A549 (cell line): ENCODE measurements around the gene IL2RA. TPM values are rescaled to one million over a fixed set of nuclear protein-coding genes. Genes with fewer than 3 reads are reported as not detected.
"Not testable (repeated sequence)": the region's sequence is repeated elsewhere in the genome, so short reads cannot be mapped to it uniquely, and the experiment has no call there.

ENCODE experiments used
- ATAC-seq, 2 experiments: fragments of 200-7000 bp in 1 of 2; fragments of >200 bp in 1 of 2; cut with Nextera tagmentation in 1 of 2; cut with Tn5 transposase in 1 of 2; 3 replicates each; pipeline versions ENCODE4 v1.8.0 to v1.9.1; 2018 to 2020; ENCODE audit warnings: mild to moderate bottlenecking in 1 of 2, moderate library complexity in 1 of 2
- CTCF ChIA-PET: fragments of 300-600 bp; sonication (Branson Sonifier 250); formaldehyde crosslinking; extraction: SDS; loops from one replicate; lab custom pipeline; 2021; ENCODE audit warnings: antibody characterized with exemption, inconsistent platforms; lab: Yijun Ruan, JAX
- POLR2A ChIA-PET: fragments of 350-600 bp; formaldehyde crosslinking; extraction: SDS; loops from one replicate; lab custom pipeline; 2021; ENCODE audit warnings: antibody characterized with exemption, inconsistent platforms; lab: Yijun Ruan, JAX
- DNase-seq, 2 experiments: peaks; one replicate each; pipeline versions ENCODE4 v3.0.0 to v3.0.0-alpha.2; 2011 to 2016; ENCODE audit warnings: low read depth in 1 of 2, low spot score in 1 of 2
- FAIRE-seq: peaks from 2 replicates; lab custom pipeline; 2011; peaks lifted over from hg19 to GRCh38; lab: Jason Lieb, UNC
- H3K27ac ChIP-seq, 2 experiments: fragments of >200 bp; sonication (Bioruptor Twin); formaldehyde crosslinking; 3 replicates each; pipeline ENCODE4 v1.5.1; 2016 to 2017
- H3K4me1 ChIP-seq: fragments of >200 bp; sonication (Bioruptor Twin); formaldehyde crosslinking; 3 replicates; pipeline ENCODE4 v1.6.1; 2016
- H3K4me2 ChIP-seq: fragments of >200 bp; sonication (Bioruptor Twin); formaldehyde crosslinking; 3 replicates; pipeline ENCODE4 v1.6.1; 2016
- H3K4me3 ChIP-seq: fragments of >200 bp; sonication (Bioruptor Twin); formaldehyde crosslinking; 3 replicates; pipeline ENCODE4 v1.5.1; 2016
- H3K9me3 ChIP-seq: fragments of >200 bp; sonication (Bioruptor Twin); formaldehyde crosslinking; 3 replicates; pipeline ENCODE4 v1.6.1; 2016
- CTCF ChIP-seq: fragments of >200 bp; sonication (Bioruptor Twin); formaldehyde crosslinking; IDR thresholded peaks from 3 replicates; pipeline ENCODE4 v1.5.1; 2016
- EHF ChIP-seq: fragments of 250-450 bp; sonication (Bioruptor Pico); IDR thresholded peaks from 2 replicates; pipeline ENCODE4 v1.5.0; 2020; ENCODE audit warnings: mild to moderate bottlenecking
- EHMT2 ChIP-seq: fragments of 200-600 bp; sonication (generic); IDR thresholded peaks from 2 replicates; pipeline ENCODE4 v1.6.1; 2016; ENCODE audit warnings: antibody characterized with exemption, low read depth, mild to moderate bottlenecking, moderate library complexity
- ESRRA ChIP-seq: fragments of 150-350 bp; IDR thresholded peaks from 2 replicates; pipeline ENCODE4 v1.6.1; 2014; ENCODE audit warnings: mild to moderate bottlenecking, low read length, borderline replicate concordance
- HEYL ChIP-seq: fragments of 250-450 bp; sonication (Bioruptor Pico); IDR thresholded peaks from 2 replicates; pipeline ENCODE4 v1.8.0; 2021; ENCODE audit warnings: mild to moderate bottlenecking, moderate library complexity
- HMGXB4 ChIP-seq: fragments of 250-450 bp; sonication (Bioruptor Pico); IDR thresholded peaks from 2 replicates; pipeline ENCODE4 v1.5.0; 2021; ENCODE audit warnings: mild to moderate bottlenecking, moderate library complexity, borderline replicate concordance
- HOXA7 ChIP-seq: fragments of 250-450 bp; sonication (Bioruptor Pico); IDR thresholded peaks from 2 replicates; pipeline ENCODE4 v1.5.0; 2020; ENCODE audit warnings: mild to moderate bottlenecking, moderate library complexity
- JUNB ChIP-seq: fragments of >200 bp; sonication (Bioruptor Twin); formaldehyde crosslinking; IDR thresholded peaks from 2 replicates; pipeline ENCODE4 v1.6.1; 2016
- MAZ ChIP-seq: fragments of 150-350 bp; IDR thresholded peaks from 2 replicates; pipeline ENCODE4 v1.6.1; 2014; ENCODE audit warnings: antibody characterized with exemption, low read depth, low read length, borderline replicate concordance
- MYC ChIP-seq: IDR thresholded peaks from 2 replicates; pipeline ENCODE4 v1.6.1; 2012; ENCODE audit warnings: mild to moderate bottlenecking, inconsistent platforms, low read length, improper control_type of control experiment, borderline replicate concordance
- PBX3 ChIP-seq: IDR thresholded peaks from 2 replicates; pipeline ENCODE4 v1.6.1; 2012
- PHF8 ChIP-seq: fragments of 200-600 bp; sonication (generic); IDR thresholded peaks from 2 replicates; pipeline ENCODE4 v1.6.1; 2016; ENCODE audit warnings: low read depth, mild to moderate bottlenecking, antibody characterized with exemption, moderate library complexity, borderline replicate concordance
- RCOR1 ChIP-seq: fragments of 150-350 bp; IDR thresholded peaks from 2 replicates; pipeline ENCODE4 v1.6.1; 2014; ENCODE audit warnings: antibody characterized with exemption, low read length, low read depth
- RNF2 ChIP-seq: fragments of 200-600 bp; sonication (generic); IDR thresholded peaks from 2 replicates; pipeline ENCODE4 v1.6.1; 2016; ENCODE audit warnings: low read depth, mild to moderate bottlenecking, antibody characterized with exemption, moderate library complexity, borderline replicate concordance
- SMC3 ChIP-seq: fragments of >200 bp; sonication (Bioruptor Twin); formaldehyde crosslinking; IDR thresholded peaks from 3 replicates; pipeline ENCODE4 v1.6.1; 2018; ENCODE audit warnings: inconsistent platforms
- SREBF2 ChIP-seq: fragments of 450-650 bp; IDR thresholded peaks from 2 replicates; pipeline ENCODE4 v1.6.1; 2014; ENCODE audit warnings: mild to moderate bottlenecking, moderate library complexity
- TFCP2L1 ChIP-seq: fragments of 250-450 bp; sonication (Bioruptor Pico); IDR thresholded peaks from 2 replicates; pipeline ENCODE4 v1.5.0; 2021; ENCODE audit warnings: mild to moderate bottlenecking
- TP53 ChIP-seq: fragments of 250-450 bp; sonication (Bioruptor Pico); IDR thresholded peaks from 2 replicates; pipeline ENCODE4 v1.5.0; 2021; ENCODE audit warnings: mild to moderate bottlenecking, moderate library complexity
- ZSCAN20 ChIP-seq: fragments of 250-450 bp; sonication (Bioruptor Pico); IDR thresholded peaks from 2 replicates; pipeline ENCODE4 v1.8.0; 2022; ENCODE audit warnings: mild to moderate bottlenecking, moderate library complexity
- WGBS: methylation state at CpG from one replicate; pipeline ENCODE4 v1.1.6; 2017; ENCODE audit errors: missing lambda C conversion rate; 5-methylcytosine and 5-hydroxymethylcytosine counted together
- polyA plus RNA-seq, 4 experiments: library from polyadenylated mRNA; depleted of rRNA in 3 of 4; stranded (reverse); fragments of >200 nt; fragmentation: RNase III in 1 of 4; extraction: RNeasy Plus Mini Kit Qiagen cat#74134 plus additional on column Dnase treatment in 1 of 4; gene quantifications; 2 replicates in 3 of 4; 3 replicates in 1 of 4; pipeline ENCODE4 v1.2.3, GENCODE V29; 2011 to 2017

Gene IL2RA
- polyA plus RNA-seq, 2 of the 4 experiments (the other 2 are of a cell fraction) = not detected

GRCh38 chr10:5962358-5962940 lies 99.7 kb downstream of the IL2RA start:
- POLR2A ChIA-PET, ATAC-seq, H3K4me2 ChIP-seq, H3K4me3 ChIP-seq, FAIRE-seq, H3K9me3 ChIP-seq, DNase-seq, H3K27ac ChIP-seq: not testable (repeated sequence)
- H3K4me1 ChIP-seq = peaks cover 13% of the 10 kb centered on the region; the same call in 2 of the 3 replicates
- 81% methylated on average over 10 of the region's 10 CpGs for WGBS
- CTCF ChIA-PET = interaction anchor here (1.1 kb wide), 1 partner anchor 10 kb away, joined by 3 read pairs; no protein-coding TSS in a partner anchor

- H3K4me2 ChIP-seq = no peak overlapping the region
- H3K4me3 ChIP-seq = no peak overlapping the region
- H3K4me1 ChIP-seq = peaks cover 13% of the 10 kb centered on the region; the same call in 2 of the 3 replicates
- FAIRE-seq (no peak), ATAC-seq (no peak)
- ChIA-PET POLR2A (no interaction called here), CTCF (interaction anchor here (1.3 kb wide), 1 partner anchor 125 kb away, joined by 3 read pairs; no protein-coding TSS in a partner anchor)
- no peaks in the 10 kb centered on the region for H3K9me3 ChIP-seq
- no peak overlapping the region for H3K27ac ChIP-seq
- no peak for TF ChIP-seq JUNB
- TF ChIP-seq PHF8 = no peak
- TF ChIP-seq HMGXB4 (CRISPR knock-in tag) = no peak
- TF ChIP-seq TP53 (CRISPR knock-in tag) = no peak
- TF ChIP-seq ESRRA = no peak
- TF ChIP-seq SREBF2 = no peak
- TF ChIP-seq RNF2 = no peak
- no peak for TF ChIP-seq ZSCAN20
- TF ChIP-seq SMC3 = no peak
- TF ChIP-seq MAZ = no peak
- no peak for TF ChIP-seq EHF (CRISPR knock-in tag)
- TF ChIP-seq MYC = no peak
- TF ChIP-seq RCOR1 = no peak
- no peak for TF ChIP-seq CTCF
- no peak for TF ChIP-seq TFCP2L1 (CRISPR knock-in tag)
- TF ChIP-seq EHMT2 = no peak
- TF ChIP-seq HEYL (CRISPR knock-in tag) = no peak
- TF ChIP-seq HOXA7 (CRISPR knock-in tag) = no peak
- TF ChIP-seq PBX3 = no peak
- TF ChIP-seq, all 56 proteins: peak for 0
- WGBS = 84% methylated on average over 29 of the region's 29 CpGs
- DNase-seq = no peak
Observed at GRCh38 chr10:5961405-5962100, 100.6 kb downstream of the IL2RA start.

GRCh38 chr10:5960973-5961275 lies 101.2 kb downstream of the IL2RA start:
- H3K4me2 ChIP-seq, H3K27ac ChIP-seq, H3K9me3 ChIP-seq, H3K4me3 ChIP-seq, FAIRE-seq, ATAC-seq, POLR2A ChIA-PET, DNase-seq: not testable (repeated sequence)
- CTCF ChIA-PET = interaction anchor here (1.3 to 1.9 kb wide), 2 partner anchors 53 to 125 kb away, joined by 3 to 6 read pairs; no protein-coding TSS in a partner anchor
- 78% methylated on average over 10 of the region's 10 CpGs for WGBS
- peaks cover 13% of the 10 kb centered on the region; the same call in 2 of the 3 replicates for H3K4me1 ChIP-seq
